Caki2 (cell line): ENCODE measurements around the gene JAKMIP3. TPM values are rescaled to one million over a fixed set of nuclear protein-coding genes. Genes with fewer than 3 reads are reported as not detected.

Experiments used
- DNase-seq: peaks from one replicate; pipeline ENCODE4 v3.0.0-alpha.2; 2015; ENCODE audit warnings: low read depth
- in situ Hi-C: cut with HindIII; loops from 2 replicates; pipeline ENCODE4 v1.10.0; 2016; ENCODE audit warnings: low sequenced_read_pairs, low pct_unique_long_range_greater_than_20kb, mixed read lengths
- total RNA-seq: library from RNA; depleted of rRNA; stranded (reverse); fragments of >200 nt; shearing (Covaris generic); gene quantifications from 2 replicates; pipeline ENCODE4 v1.2.3, GENCODE V29; 2014; ENCODE audit warnings: low replicate concordance

Gene JAKMIP3
- total RNA-seq, 1 experiment from 2014 or later = 0.54 TPM

- DNase-seq = no peak
- in situ Hi-C loops = no loop called here
These were observed 4.3 kb upstream of the JAKMIP3 start for GRCh38 chr10:132061465-132061864.

- in situ Hi-C loops = no loop called here
- no peak for DNase-seq
These were observed 3.6 kb upstream of the JAKMIP3 start for GRCh38 chr10:132062116-132062515.

- no peak for DNase-seq
- in situ Hi-C loops = no loop called here
These were observed 2.9 kb upstream of the JAKMIP3 start for GRCh38 chr10:132062641-132063390.

- DNase-seq = no peak
- in situ Hi-C loops = no loop called here
These were observed 2.3 kb upstream of the JAKMIP3 start for GRCh38 chr10:132063432-132063831.

- DNase-seq = no peak
- in situ Hi-C loops = no loop called here
These were observed 1.5 kb upstream of the JAKMIP3 start for GRCh38 chr10:132064082-132064755.

GRCh38 chr10:132064771-132065437 is 842 bp upstream of the JAKMIP3 start:
- in situ Hi-C loops = no loop called here
- DNase-seq = no peak

- in situ Hi-C loops = no loop called here
- no peak for DNase-seq
These were observed 440 bp downstream of the JAKMIP3 start for GRCh38 chr10:132066186-132066585.

- DNase-seq = no peak
- in situ Hi-C loops = no loop called here
These were observed 1.1 kb downstream of the JAKMIP3 start for GRCh38 chr10:132066812-132067211.

- DNase-seq = no peak
- in situ Hi-C loops = no loop called here
These were observed 2.8 kb downstream of the JAKMIP3 start for GRCh38 chr10:132068431-132069121.

GRCh38 chr10:132069122-132069848 is 3.5 kb downstream of the JAKMIP3 start:
- in situ Hi-C loops = no loop called here
- DNase-seq = no peak

GRCh38 chr10:132069849-132070182 is 4.1 kb downstream of the JAKMIP3 start:
- in situ Hi-C loops = no loop called here
- no peak for DNase-seq

- in situ Hi-C loops = no loop called here
- DNase-seq = no peak
These were observed 5.0 kb downstream of the JAKMIP3 start for GRCh38 chr10:132070724-132071123.

GRCh38 chr10:132071667-132072066 is 5.9 kb downstream of the JAKMIP3 start:
- in situ Hi-C loops = no loop called here
- DNase-seq = no peak

GRCh38 chr10:132075909-132076577 is 10.3 kb downstream of the JAKMIP3 start:
- in situ Hi-C loops = no loop called here
- no peak for DNase-seq

- no peak for DNase-seq
- in situ Hi-C loops = no loop called here
These were observed 10.9 kb downstream of the JAKMIP3 start for GRCh38 chr10:132076578-132077081.

- no peak for DNase-seq
- in situ Hi-C loops = no loop called here
These were observed 11.3 kb downstream of the JAKMIP3 start for GRCh38 chr10:132077091-132077490.

- in situ Hi-C loops = no loop called here
- no peak for DNase-seq
These were observed 13.1 kb downstream of the JAKMIP3 start for GRCh38 chr10:132078746-132079345.
